MCF 10A (cell line): ENCODE results near the gene NOL11. TPM values are rescaled to one million over a fixed set of nuclear protein-coding genes. Genes with fewer than 3 reads are reported as not detected.

Experiments used
- BruUV-seq: library from RNA; stranded (reverse); fragments of 400-500 nt; replicated peaks from 2 replicates; lab custom pipeline; 2021; lab: Mats Ljungman, UMichigan
- CTCF ChIA-PET: fragments of 300-600 bp; sonication (Branson Sonifier 250); formaldehyde crosslinking; extraction: SDS; loops from one replicate; lab custom pipeline; 2021; ENCODE audit warnings: antibody characterized with exemption, inconsistent platforms; lab: Yijun Ruan, JAX
- POLR2A ChIA-PET: fragments of 300-600, 350-650 bp; sonication (Branson Sonifier 250); formaldehyde crosslinking; extraction: SDS; loops from one replicate; lab custom pipeline; 2020; ENCODE audit warnings: antibody characterized with exemption, inconsistent platforms; lab: Yijun Ruan, JAX
- DNase-seq: peaks from one replicate; pipeline ENCODE4 v3.0.0-alpha.2; 2018; ENCODE audit not compliant: unreplicated experiment
- H3K27ac Mint-ChIP-seq: one replicate; pipeline ENCODE4 v1.8.0; 2022; ENCODE audit warnings: mild to moderate bottlenecking, low read depth, mixed read lengths; ENCODE audit not compliant: unreplicated experiment
- H3K27me3 Mint-ChIP-seq: one replicate; pipeline ENCODE4 v1.8.0; 2022; ENCODE audit warnings: mixed read lengths; ENCODE audit not compliant: insufficient read depth, unreplicated experiment
- H3K36me3 Mint-ChIP-seq: one replicate; pipeline ENCODE4 v1.8.0; 2022; ENCODE audit warnings: mild to moderate bottlenecking, moderate library complexity, mixed read lengths; ENCODE audit not compliant: insufficient read depth, unreplicated experiment
- H3K4me1 Mint-ChIP-seq: one replicate; pipeline ENCODE4 v1.8.0; 2022; ENCODE audit warnings: mixed read lengths; ENCODE audit not compliant: insufficient read depth, unreplicated experiment
- H3K4me3 Mint-ChIP-seq: one replicate; pipeline ENCODE4 v1.8.0; 2022; ENCODE audit warnings: mild to moderate bottlenecking, moderate library complexity, mixed read lengths; ENCODE audit not compliant: unreplicated experiment
- H3K9me3 Mint-ChIP-seq: one replicate; pipeline ENCODE4 v1.8.0; 2022; ENCODE audit warnings: mixed read lengths; ENCODE audit not compliant: unreplicated experiment
- CTCF ChIP-seq: fragments of 200-600 bp; IDR thresholded peaks from one replicate; pipeline ENCODE4 v1.8.0; 2022; ENCODE audit warnings: antibody characterized with exemption, mild to moderate bottlenecking; ENCODE audit not compliant: unreplicated experiment
- intact Hi-C: fragments of 100-400 bp; cut with micrococcal nuclease; formaldehyde crosslinking; loops from 2 replicates; pipeline ENCODE4 v1.14.1; 2022
- total RNA-seq: library from RNA; stranded (reverse); gene quantifications from 2 replicates; pipeline ENCODE4 v1.2.3, GENCODE V29; 2022

The NOL11 gene
- total RNA-seq, 1 experiment from 2014 or later, result 50.4 TPM

- no peak for TF ChIP-seq CTCF
- Mint-ChIP-seq H3K9me3 (no peaks in the 10 kb centered on the region), H3K27ac (no peak overlapping the region), H3K4me1 (peaks cover 5% of the 10 kb centered on the region), H3K27me3 (no peaks in the 10 kb centered on the region), H3K36me3 (no peaks in the 10 kb centered on the region), H3K4me3 (no peak overlapping the region)
- intact Hi-C loops, result no loop called here
- DNase-seq, result no peak
- CTCF ChIA-PET, result interaction anchor here (0.7 kb wide), 1 partner anchor 19 kb away, joined by 3 read pairs; no protein-coding TSS in a partner anchor
- no TSS peak for BruUV-seq
- POLR2A ChIA-PET, result interaction anchor here (1.0 to 1.3 kb wide), 2 partner anchors 12 to 65 kb away, joined by 3 read pairs; no protein-coding TSS in a partner anchor
Measured at GRCh38 chr17:67759355-67760171, 41.8 kb downstream of the NOL11 start.

- Mint-ChIP-seq H3K36me3 (no peaks in the 10 kb centered on the region), H3K27me3 (no peaks in the 10 kb centered on the region), H3K4me1 (no peaks in the 10 kb centered on the region), H3K27ac (no peak overlapping the region), H3K4me3 (no peak overlapping the region), H3K9me3 (no peaks in the 10 kb centered on the region)
- ChIA-PET POLR2A (no interaction called here), CTCF (no interaction called here)
- no peak for DNase-seq
- intact Hi-C loops, result no loop called here
- BruUV-seq, result no TSS peak
- TF ChIP-seq CTCF, result no peak
Measured at GRCh38 chr17:67765623-67766022, 47.9 kb downstream of the NOL11 start.

- no peak for TF ChIP-seq CTCF
- BruUV-seq, result no TSS peak
- intact Hi-C loops, result no loop called here
- CTCF ChIA-PET, result no interaction called here
- DNase-seq, result no peak
- no peaks in the 10 kb centered on the region for H3K4me1 Mint-ChIP-seq
- no peaks in the 10 kb centered on the region for H3K9me3 Mint-ChIP-seq
- no peak overlapping the region for H3K4me3 Mint-ChIP-seq
- POLR2A ChIA-PET, result no interaction called here
- H3K36me3 Mint-ChIP-seq, result no peaks in the 10 kb centered on the region
- no peaks in the 10 kb centered on the region for H3K27me3 Mint-ChIP-seq
- no peak overlapping the region for H3K27ac Mint-ChIP-seq
Measured at GRCh38 chr17:67769231-67769630, 51.5 kb downstream of the NOL11 start.

- no TSS peak for BruUV-seq
- H3K4me1 Mint-ChIP-seq, result no peaks in the 10 kb centered on the region
- TF ChIP-seq CTCF, result no peak
- intact Hi-C loops, result no loop called here
- DNase-seq, result no peak
- no peaks in the 10 kb centered on the region for H3K9me3 Mint-ChIP-seq
- no peaks in the 10 kb centered on the region for H3K27me3 Mint-ChIP-seq
- ChIA-PET CTCF (interaction anchor here (0.7 to 0.9 kb wide), 2 partner anchors 44 to 213 kb away, joined by 3 read pairs; no protein-coding TSS in a partner anchor), POLR2A (no interaction called here)
- no peaks in the 10 kb centered on the region for H3K36me3 Mint-ChIP-seq
- no peak overlapping the region for H3K4me3 Mint-ChIP-seq
- H3K27ac Mint-ChIP-seq, result no peak overlapping the region
Measured at GRCh38 chr17:67770539-67770938, 52.8 kb downstream of the NOL11 start.
